ENCODE results near the gene CNN2. TPM values are rescaled to one million over a fixed set of nuclear protein-coding genes. Genes with fewer than 3 reads are reported as not detected.

The CNN2 gene
- total RNA-seq, 2 experiments from 2014 or later: 123 to 130 TPM

DNA sequence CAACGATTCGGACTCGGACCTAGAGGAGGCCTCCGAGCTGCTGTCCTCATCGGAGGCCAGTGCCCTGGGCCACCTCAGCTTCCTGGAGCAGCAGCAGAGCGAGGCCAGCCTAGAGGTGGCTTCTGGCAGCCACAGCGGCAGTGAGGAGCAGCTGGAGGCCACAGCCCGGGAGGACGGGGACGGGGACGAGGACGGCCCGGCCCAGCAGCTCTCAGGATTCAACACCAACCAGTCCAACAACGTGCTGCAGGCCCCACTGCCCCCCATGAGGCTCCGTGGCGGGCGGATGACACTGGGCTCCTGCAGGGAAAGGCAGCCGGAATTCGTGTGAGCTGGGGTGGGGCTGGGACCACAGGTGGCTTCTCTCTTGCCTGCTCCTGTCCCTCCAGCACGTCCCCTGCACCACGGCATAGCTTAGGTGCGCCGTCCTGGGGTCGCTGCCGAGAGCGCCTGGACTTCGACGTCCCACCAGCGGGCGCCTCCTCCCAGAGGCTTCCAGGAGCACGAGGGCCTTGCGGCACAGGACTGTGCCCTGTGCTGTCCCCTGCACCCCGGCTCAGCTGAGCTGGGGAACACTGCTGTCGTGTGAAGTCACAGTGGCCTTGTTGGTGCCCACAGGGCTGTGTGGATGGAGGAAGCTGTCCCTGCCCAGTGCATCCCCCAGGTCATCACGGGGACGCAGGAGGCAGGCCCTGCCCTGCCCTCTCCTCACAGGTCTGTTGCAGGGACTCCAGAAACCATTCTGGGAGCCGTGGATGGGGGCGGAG lies 59.5 kb downstream of the CNN2 start:
- Mint-ChIP-seq H3K4me3 (peak overlapping the region; percentile 9), H3K4me1 (ENCODE audit: low read depth) (peaks cover 50% of the 10 kb centered on the region)
- CTCF ChIA-PET: interaction anchor here (1.3 to 6.9 kb wide), 3 partner anchors 20 to 45 kb away, joined by 3 to 41 read pairs (median 8); partner anchors contain the start of genes ABCA7 and ARHGAP45

GRCh38 chr19:1086613-1087012 lies 60.2 kb downstream of the CNN2 start:
- no peaks in the 10 kb centered on the region for H3K9me3 Mint-ChIP-seq
- no peak for DNase-seq
- intact Hi-C loops (cut with micrococcal nuclease): loop anchor here (1.0 kb wide), 1 partner anchor 9 kb away; no protein-coding TSS in a partner anchor
- H3K4me1 Mint-ChIP-seq (ENCODE audit: low read depth): peaks cover 49% of the 10 kb centered on the region
- H3K36me3 Mint-ChIP-seq: peaks cover 42% of the 10 kb centered on the region
- peak overlapping the region; percentile 18 for H3K27ac Mint-ChIP-seq
- no peaks in the 10 kb centered on the region for H3K27me3 Mint-ChIP-seq
- ChIA-PET POLR2A (interaction anchor here (1.0 to 4.6 kb wide), 6 partner anchors 8 to 60 kb away, joined by 3 to 26 read pairs (median 6); partner anchors contain the start of genes CNN2 and POLR2E), CTCF (interaction anchor here (1.3 to 6.9 kb wide), 3 partner anchors 20 to 46 kb away, joined by 3 to 41 read pairs (median 8); partner anchors contain the start of genes ABCA7 and ARHGAP45)
- no peak overlapping the region for H3K4me3 Mint-ChIP-seq

More for the DNA sequence above, 59.5 kb downstream of the CNN2 start:
- Mint-ChIP-seq H3K9me3 (no peaks in the 10 kb centered on the region), H3K27ac (peak overlapping the region; percentile 18), H3K27me3 (no peaks in the 10 kb centered on the region), H3K36me3 (peaks cover 46% of the 10 kb centered on the region)
- intact Hi-C loops (cut with micrococcal nuclease): no loop called here
- POLR2A ChIA-PET: interaction anchor here (1.0 to 4.6 kb wide), 5 partner anchors 8 to 59 kb away, joined by 3 to 26 read pairs (median 3); partner anchors contain the start of genes CNN2 and POLR2E
- DNase-seq: no peak

- ChIA-PET CTCF (interaction anchor here (0.9 to 6.9 kb wide), 4 partner anchors 17 to 66 kb away, joined by 3 to 41 read pairs (median 6); partner anchors contain the start of genes ABCA7 and ARHGAP45), POLR2A (interaction anchor here (1.1 to 3.9 kb wide), 5 partner anchors 8 to 38 kb away, joined by 3 to 18 read pairs (median 10); partner anchors contain the start of gene GPX4)
- H3K27ac Mint-ChIP-seq: peak overlapping the region; percentile 81
- H3K36me3 Mint-ChIP-seq: peaks cover 35% of the 10 kb centered on the region
- peaks cover 45% of the 10 kb centered on the region for H3K4me1 Mint-ChIP-seq (ENCODE audit: low read depth)
- peak overlapping the region; percentile 13 for H3K4me3 Mint-ChIP-seq
- intact Hi-C loops (cut with micrococcal nuclease): loop anchor here (1.0 kb wide), 1 partner anchor 11 kb away; no protein-coding TSS in a partner anchor
- H3K9me3 Mint-ChIP-seq: no peaks in the 10 kb centered on the region
- DNase-seq: peak; percentile 51
- no peaks in the 10 kb centered on the region for H3K27me3 Mint-ChIP-seq
These were observed 61.5 kb downstream of the CNN2 start for GRCh38 chr19:1087813-1088415.

DNA sequence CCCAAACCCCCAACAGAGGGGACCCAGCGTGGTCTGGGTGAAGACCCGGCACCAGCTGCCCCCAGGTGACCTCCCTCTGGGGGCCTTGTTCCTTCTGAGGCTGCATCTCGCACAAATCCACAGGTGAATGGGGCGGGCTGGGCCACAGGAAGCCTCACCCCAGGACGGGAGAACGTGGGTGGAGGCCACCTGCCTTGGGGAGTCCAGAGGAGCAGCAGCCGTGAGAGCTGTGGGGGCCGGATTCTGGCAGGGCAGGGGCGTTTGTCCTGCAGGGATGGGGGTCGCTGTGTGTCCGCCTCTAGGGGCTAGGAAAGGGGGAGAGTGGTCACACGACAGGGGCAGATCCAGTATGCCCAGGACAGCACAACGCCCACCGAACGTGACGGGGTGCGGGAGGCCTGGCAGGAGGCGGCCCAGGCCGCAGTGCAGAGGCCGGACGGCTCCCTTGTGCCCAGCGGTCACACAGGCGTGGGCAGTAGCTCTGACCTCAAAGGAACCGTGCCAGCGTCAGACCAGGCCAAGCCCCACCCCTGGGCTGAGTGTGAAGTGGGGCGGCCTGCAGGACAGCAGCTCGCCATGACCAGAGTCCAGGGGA lies 62.1 kb downstream of the CNN2 start:
- POLR2A ChIA-PET: interaction anchor here (0.9 to 3.9 kb wide), 5 partner anchors 9 to 16 kb away, joined by 3 to 18 read pairs (median 10); partner anchors contain the start of gene GPX4
- Mint-ChIP-seq H3K9me3 (no peaks in the 10 kb centered on the region), H3K4me3 (no peak overlapping the region), H3K4me1 (ENCODE audit: low read depth) (peaks cover 48% of the 10 kb centered on the region), H3K36me3 (peaks cover 39% of the 10 kb centered on the region), H3K27me3 (no peaks in the 10 kb centered on the region), H3K27ac (peak overlapping the region; percentile 81)
- CTCF ChIA-PET: interaction anchor here (0.9 to 6.9 kb wide), 5 partner anchors 16 to 105 kb away, joined by 3 to 41 read pairs (median 4); partner anchors contain the start of gene ARHGAP45
- no peak for DNase-seq
- intact Hi-C loops (cut with micrococcal nuclease): no loop called here

Other genes with a start within 250 kb of the CNN2 start
- 100 to 1,000 TPM; 464 to 465 TPM for gene PTBP1, start 229.2 kb upstream of the CNN2 start, total RNA-seq
- not detected for gene PLPPR3, start 204.7 kb upstream of the CNN2 start, total RNA-seq
- not detected for gene AZU1, start 198.8 kb upstream of the CNN2 start, total RNA-seq
- gene PRTN3, start 185.6 kb upstream of the CNN2 start, total RNA-seq: not detected
- gene ELANE, start 174.3 kb upstream of the CNN2 start, total RNA-seq: not detected
- gene CFD, start 166.9 kb upstream of the CNN2 start, total RNA-seq: under 1 TPM; 0.40 to 0.63 TPM
- 10 to 100 TPM; 58.9 to 62.7 TPM for gene MED16, start 133.4 kb upstream of the CNN2 start, total RNA-seq
- gene RNU6-9, start 133.1 kb upstream of the CNN2 start, total RNA-seq: not detected
- 10 to 100 TPM; 80.4 to 81.4 TPM for gene R3HDM4, start 113.4 kb upstream of the CNN2 start, total RNA-seq
- gene KISS1R, start 109.3 kb upstream of the CNN2 start, total RNA-seq: 10 to 100 TPM in 1 of 2 experiments, 1 to 10 TPM in 1; 9.9 to 10.6 TPM
- gene ARID3A, start 100.6 kb upstream of the CNN2 start, total RNA-seq: 10 to 100 TPM; 28.5 to 30.6 TPM
- 10 to 100 TPM; 73.3 to 75.8 TPM for gene WDR18, start 42.3 kb upstream of the CNN2 start, total RNA-seq
- not detected for gene GRIN3B, start 26.2 kb upstream of the CNN2 start, total RNA-seq
- gene TMEM259, start 5.5 kb upstream of the CNN2 start, total RNA-seq: 100 to 1,000 TPM; 107 to 109 TPM
- gene RNU6-2, start 5.1 kb upstream of the CNN2 start, total RNA-seq: not detected
- 10 to 100 TPM; 28.3 to 29.3 TPM for gene ABCA7, start 13.5 kb downstream of the CNN2 start, total RNA-seq
- 100 to 1,000 TPM; 136 to 142 TPM for gene ARHGAP45, start 40.6 kb downstream of the CNN2 start, total RNA-seq
- gene POLR2E, start 68.8 kb downstream of the CNN2 start, total RNA-seq: 100 to 1,000 TPM; 204 to 207 TPM
- 100 to 1,000 TPM; 274 to 275 TPM for gene GPX4, start 77.4 kb downstream of the CNN2 start, total RNA-seq
- gene SBNO2, start 147.7 kb downstream of the CNN2 start, total RNA-seq: 100 to 1,000 TPM in 1 of 2 experiments, 10 to 100 TPM in 1; 96.9 to 110 TPM
- gene STK11, start 179.2 kb downstream of the CNN2 start, total RNA-seq: 10 to 100 TPM; 66.4 to 74.3 TPM
- 1 to 10 TPM; 1.3 to 2.1 TPM for gene CBARP, start 211.4 kb downstream of the CNN2 start, total RNA-seq
- gene ATP5F1D, start 215.1 kb downstream of the CNN2 start, total RNA-seq: 100 to 1,000 TPM; 178 to 192 TPM
- 10 to 100 TPM; 54.1 to 54.6 TPM for gene MIDN, start 222.0 kb downstream of the CNN2 start, total RNA-seq
- 100 to 1,000 TPM; 171 to 173 TPM for gene CIRBP, start 242.7 kb downstream of the CNN2 start, total RNA-seq
- 10 to 100 TPM; 74.8 to 76.1 TPM for gene FAM174C, start 248.9 kb downstream of the CNN2 start, total RNA-seq

Data from activated CD4-positive, alpha-beta memory T cell treated with anti-CD3 and anti-CD28 coated beads for 36 hours (primary cell).